Activated T-cell treated with anti-CD3 and anti-CD28 coated beads for 4 hours (primary cell): ENCODE data around the gene ZNF860.
"Not testable (repeated sequence)": the region's sequence is repeated elsewhere in the genome, so short reads cannot be mapped to it uniquely, and the experiment has no call there.

Experiments used
- DNase-seq: peaks from one replicate; pipeline ENCODE4 v3.0.0-alpha.2; 2020

The ZNF860 gene

DNA sequence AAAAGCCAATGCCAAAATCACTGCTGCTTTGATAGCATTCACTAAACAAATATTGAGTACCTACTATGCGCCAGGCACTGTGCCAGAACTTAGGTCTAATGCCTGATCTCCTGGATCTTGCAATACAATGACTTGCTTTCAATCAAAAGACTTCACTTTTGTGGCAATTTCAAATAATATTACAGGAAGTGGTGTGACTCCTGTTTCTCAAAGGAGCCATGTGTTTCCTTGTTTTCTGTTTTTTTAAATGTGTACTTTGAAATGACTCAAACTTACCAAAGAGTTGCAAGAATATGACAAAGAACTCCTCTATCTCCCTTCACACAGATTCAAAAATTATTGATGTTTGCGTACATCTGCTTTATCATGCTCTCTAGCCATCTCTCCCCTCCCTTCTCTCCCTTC is 18.7 kb upstream of the ZNF860 start:
- no peak for DNase-seq

DNA sequence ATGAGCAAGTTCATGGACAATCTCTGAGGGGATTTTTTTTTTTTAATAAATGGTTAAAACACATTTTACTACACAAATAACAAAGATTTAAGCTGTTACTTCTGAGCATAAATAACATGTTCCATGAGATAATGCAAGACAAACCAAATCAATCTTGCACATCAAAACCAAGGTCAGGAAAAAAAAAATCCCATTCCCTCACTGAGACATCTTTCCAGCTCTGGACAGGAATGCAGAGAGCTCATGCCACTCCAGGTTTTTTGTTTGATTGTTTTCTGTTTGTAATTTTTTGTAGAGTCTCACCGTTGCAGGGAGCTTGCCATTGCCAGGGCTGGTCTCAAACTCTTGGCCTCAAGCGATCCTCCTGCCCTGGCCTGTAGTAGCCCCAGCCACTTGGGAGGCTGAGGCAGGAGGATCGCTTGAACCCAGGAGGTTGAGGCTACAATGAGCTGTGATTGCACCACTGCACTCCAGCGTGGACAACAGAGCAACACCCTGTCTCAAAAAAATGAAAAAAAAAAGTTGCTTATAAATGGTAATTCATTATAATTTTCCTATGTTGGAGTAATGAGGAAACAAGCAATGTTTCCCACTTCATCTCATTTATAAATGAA is 14.5 kb upstream of the ZNF860 start:
- DNase-seq = no peak

DNA sequence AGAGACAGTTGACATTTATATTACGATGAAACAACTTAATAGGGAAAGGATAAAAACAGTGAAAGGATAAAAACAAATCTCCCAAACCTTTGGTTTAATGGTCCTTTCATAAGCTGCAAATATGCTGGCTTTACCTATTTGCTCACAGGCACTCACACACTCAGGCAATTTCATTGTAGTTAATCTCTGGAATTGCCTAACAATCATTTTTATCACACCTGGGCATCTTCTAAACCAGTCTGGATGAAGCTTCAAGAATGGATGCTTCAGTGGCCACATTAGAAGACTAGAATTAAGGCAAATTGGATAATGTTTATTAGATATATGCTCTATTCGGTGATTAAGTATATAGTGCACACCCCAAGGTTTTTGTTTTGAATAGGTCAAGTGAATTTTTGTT is 14.0 kb upstream of the ZNF860 start:
- DNase-seq = no peak

DNA sequence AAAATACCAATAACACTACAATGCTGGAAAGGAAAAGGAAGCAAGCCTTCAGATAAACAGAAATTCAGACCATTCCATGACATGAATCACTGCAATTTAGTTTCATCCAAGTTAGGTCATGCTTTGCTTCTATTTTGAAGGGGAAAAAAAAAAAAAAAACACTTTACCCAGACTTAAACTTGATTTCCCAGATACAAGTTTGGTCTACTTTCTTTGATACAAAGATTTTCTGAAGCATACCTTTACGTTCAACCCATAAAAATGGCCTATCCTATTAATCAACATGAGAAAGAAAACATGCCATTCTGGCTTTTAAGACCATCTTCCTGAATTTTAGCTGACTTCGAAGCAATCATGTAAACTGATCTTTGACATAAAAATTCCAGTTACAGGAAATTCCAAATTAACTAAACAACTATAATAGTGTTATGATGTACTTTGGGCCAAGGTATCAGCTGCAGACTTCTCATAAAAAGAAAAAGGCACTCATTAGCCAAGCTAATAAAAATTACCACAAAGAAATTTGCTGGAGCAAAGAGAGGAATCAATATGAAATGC is 13.1 kb upstream of the ZNF860 start:
- DNase-seq = no peak

DNA sequence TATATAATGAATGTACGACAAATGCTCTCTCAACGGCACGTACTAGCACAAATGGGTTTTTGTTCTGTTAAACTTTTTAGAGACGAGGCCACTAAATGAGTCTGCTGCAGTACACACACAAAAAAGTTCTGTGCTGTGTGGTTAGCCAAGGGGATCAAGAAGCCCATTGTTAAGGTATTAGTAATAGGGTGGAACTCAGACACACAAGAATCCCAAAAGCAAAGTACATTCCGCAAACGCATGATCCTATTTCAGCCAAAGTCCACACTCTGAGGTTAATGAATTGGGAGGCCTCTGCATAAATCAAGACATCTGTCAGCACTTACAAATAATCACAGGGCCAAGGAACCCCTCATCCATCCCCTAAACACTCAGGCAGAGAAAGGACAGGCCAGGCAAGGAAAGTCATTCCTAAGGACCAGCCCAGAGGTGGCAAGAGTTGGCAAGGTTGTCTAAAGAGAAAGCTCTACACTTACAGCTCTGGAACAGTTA is 12.6 kb upstream of the ZNF860 start:
- no peak for DNase-seq

DNA sequence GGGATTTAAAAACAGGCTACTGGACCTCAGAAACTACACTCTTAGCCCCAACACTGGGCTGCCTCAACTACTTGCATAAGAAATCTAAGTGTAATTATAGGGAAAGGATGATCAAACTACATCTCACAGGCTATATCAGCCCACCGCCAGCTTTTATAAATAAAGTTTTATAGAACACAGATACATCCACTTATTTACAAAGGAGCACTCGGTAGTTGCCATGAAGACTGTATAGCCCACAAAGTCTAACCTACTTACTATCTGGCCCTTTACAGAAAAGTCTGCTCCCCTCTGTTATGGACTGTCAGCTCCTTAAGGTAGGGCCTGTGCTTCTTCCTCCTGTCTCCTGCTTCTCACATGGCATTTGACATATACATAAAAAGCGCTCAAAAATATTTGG is 9.9 kb upstream of the ZNF860 start:
- no peak for DNase-seq

DNA sequence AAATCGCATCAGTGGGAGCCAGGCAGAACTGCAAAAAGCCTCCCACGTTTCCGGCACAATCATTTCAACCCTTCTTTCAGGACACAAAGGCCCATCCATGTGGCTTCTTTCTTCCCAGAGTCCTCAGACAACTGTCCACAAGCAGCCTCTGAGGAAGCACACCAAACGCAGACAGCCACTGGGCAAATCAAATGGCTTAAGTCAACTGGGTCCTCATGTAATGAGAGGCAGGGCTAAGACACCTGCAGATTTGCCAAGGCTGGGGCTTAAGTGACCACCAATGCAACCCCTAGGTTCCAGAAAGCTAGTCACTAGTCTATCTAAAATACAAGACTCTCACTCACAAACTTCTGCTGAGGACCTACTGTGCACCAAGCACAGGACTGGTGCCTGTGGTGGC is 8.5 kb upstream of the ZNF860 start:
- DNase-seq = no peak

DNA sequence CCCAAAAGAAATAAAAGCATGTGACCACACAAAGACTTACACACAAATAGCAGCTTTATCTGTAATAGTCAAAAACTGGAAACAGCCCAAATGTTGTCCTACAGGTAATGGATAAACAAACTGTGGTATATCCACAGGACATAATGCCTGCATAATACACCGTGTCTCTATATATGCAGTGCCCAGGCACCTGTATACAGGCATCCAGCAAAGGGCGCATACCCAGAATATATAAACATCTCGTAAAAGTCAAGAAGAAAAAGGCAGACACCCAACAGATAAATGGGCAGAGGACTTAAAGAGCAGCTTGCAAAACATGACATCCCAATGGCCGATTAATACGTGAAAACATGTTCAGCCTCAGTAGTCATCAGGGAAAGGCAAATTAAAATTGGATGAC is 7.7 kb upstream of the ZNF860 start:
- no peak for DNase-seq

DNA sequence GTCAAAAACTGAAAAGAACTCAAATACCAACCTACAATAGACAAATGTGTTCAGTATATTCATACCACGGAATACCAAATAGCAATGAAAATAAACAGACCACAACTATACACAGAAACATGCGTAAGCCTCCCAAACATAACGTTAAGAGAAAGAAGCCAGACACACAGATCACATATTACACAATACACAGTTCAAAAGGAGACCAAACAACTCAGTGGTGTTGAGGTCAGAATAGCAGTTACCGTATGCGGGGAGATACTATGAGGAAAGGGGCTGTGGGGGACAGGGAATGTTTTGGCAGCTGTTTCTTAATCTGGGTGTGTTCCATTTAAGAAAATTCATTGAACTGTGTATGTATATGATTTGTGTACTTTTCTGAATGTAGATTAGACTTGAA is 7.1 kb upstream of the ZNF860 start:
- DNase-seq = no peak

DNA sequence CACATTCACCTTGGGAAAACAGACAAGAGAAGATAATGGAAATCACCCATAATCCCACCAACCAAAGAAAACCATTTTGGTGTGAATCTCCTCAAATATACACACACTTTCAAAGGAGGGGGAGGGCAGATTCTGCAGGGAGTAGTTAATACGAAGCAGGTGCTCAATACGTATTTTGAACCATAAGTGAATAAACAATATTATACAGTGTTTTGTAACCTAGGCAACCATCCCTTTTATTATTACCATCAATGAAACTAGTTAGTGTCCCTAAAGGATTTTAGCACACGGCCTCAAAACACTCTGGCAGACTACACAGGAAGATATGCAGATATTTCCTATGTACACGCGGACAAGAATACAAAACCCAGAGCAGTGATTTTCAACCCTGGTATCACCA is 6.6 kb upstream of the ZNF860 start:
- DNase-seq = no peak

DNA sequence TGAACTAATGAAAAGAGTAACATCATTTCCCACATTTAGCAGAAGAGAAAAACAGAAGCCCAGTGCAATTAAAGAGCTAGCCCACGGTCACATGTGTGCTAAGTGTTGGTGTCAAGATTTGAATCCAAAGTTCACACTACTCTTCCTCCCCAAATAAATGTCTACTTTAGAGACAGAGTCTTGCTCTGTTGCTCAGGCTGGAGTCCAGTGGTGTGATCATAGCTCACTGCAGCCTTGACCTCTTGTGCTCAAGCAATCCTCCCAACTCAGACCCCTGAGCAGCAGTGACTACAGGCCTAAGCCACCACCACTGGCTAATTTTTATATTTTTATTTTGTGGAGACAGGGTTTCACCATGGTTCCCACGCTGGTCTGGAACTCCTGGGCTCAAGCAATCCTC is 5.2 kb upstream of the ZNF860 start:
- DNase-seq = no peak

DNA sequence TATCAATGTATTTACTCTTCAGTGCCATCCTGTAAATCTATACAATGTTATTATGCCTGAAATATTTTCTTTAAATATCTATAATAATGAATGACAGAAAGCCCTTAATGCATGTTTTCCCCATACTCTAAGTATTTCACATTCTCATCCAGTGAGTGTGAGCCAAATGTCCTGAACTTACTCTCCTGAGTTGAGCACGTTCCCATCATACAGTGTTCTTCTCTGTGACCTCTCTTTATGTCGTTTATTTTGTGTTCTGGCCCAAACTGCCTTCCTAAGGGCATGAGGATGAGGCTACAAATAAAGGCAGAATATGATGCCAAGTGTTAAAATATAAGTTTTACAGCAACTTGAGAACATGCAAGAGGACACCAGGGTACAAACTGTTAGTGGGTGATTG is 3.8 kb upstream of the ZNF860 start:
- no peak for DNase-seq

DNA sequence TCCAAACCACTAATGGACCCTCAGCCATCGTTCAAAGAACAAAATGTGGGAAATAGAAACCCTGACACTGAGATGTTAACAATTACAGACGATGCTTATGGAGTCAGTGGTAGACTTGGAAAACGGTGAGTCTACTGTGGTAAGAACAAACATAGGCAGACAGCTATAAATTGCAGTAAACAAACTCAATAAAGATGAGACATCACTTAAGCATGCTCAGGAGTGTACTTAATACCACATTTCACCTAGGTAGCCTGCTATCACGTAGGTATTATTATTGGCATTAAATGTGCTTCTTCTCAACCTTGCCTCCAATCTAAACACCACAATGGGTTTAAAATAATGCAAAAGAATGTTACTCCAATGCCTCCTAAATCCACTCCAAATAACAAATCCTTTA is 3.0 kb upstream of the ZNF860 start:
- DNase-seq = no peak

DNA sequence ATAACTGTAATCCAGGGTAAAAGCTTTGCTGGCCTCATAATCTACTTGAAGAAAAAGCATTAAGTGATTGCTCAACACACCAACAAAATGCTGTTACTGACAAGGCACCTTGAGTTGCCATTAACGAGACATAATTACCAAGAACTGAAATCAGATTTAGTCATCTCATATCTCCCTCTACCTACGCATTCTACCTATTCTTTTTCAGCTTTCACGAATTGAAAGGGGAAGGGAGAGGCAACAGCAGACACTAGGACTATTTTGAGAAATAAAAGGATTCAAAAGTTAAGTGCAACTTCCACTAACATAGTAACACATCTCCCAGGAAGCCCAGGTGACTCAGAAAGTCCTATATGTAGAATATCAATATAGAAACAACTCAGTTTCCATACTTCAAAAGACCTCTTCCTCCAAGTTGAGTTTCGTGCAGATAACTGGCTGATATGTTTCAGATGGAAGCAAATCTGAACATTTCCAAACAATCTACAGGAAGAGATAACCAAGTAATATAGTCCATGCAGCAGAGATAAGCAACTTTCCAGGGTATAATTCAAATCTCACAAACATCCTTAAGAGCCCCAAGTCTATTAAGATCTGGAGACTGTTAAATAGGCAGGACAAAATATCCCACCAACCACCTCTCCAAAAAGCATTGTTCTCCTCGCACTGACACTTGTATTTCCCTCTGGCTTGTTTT is 2.4 kb upstream of the ZNF860 start:
- DNase-seq = no peak

DNA sequence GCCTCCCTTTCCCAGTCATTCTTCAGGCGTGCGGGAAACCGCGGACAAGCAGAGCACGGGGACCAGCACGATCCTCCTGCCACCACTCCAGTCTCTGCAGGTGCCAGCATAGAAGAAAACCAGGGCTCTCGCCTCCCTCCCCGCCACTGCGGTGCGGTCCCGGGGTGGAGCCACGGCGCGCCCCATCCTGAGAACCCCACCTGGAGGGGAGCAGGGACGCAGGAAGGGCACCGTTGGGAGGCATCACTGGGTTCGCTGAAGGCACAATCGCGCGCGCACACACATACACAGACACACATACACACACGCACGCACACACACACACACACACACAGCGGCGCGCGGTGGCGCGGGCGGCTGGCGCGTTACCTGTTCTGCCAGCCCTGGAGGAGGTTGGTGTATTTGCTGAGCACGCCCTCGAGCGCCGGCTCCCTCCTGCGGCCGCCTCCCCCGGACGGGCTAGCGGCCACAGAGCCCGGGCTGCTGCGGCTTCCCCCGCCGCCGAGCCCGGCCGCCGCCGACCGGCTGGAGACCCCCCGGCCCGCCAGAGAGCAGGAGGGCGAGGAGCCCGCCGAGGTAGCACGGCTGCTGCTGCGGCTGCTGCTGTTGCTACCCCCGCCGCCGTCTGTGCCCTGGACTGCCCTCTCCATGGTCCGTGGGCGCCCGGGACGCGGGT is 882 bp upstream of the ZNF860 start:
- DNase-seq = peak; percentile 46

DNA sequence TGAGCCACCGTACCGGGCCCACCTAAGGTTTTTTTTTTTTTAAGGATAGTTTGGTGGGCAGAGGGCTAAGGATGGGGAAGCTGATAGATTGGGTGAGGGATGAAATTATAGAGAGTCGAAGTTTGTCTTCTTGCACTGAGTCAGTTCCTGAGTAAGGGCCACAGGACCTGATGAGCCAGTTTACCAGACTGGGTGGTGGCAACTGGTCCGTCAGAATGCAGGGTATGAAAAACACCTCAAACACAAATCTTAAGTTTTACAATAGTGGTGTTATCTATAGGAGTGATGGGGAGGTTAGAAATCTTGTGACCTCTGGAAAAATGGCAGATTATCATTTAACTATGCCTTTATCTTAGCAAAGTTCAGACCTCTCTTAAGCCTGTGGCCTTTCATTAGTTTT is 2.8 kb downstream of the ZNF860 start:
- no peak for DNase-seq

DNA sequence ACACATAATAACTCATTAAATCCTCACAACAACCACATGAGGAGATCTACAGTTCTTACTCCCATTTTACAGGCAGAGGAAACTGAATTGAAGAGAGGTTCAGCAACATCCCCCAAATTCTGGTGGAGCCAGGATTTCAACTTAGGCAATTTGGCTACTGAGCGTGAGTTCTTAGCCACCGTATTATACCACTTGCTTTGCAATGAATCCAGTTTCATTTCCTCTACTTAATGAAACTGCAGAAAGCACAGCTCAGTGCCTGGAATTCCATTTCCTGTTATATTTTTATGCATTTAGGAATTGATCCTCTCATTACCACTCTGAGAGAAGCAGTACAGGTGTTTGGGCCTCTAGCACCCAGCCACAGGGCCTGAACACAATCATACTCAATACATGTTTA is 4.3 kb downstream of the ZNF860 start:
- no peak for DNase-seq

DNA sequence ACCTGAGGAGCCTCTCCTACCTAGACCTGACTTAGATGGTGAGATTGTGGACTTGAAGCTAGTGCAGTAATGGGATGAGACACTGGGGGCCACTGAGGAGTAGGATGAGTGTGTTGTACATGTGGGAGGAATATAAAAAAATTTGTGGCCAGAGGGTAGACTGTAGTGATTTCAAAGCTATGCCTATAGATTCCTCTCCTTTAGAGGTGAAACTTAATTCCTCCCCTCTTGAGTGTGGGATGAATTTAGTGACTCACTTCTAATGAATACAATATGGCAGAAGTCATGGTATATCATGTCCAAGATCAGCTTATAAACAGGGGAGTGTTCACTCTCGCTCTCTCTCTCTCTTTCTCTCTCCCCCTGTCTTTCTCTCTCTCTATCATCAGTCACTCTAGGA is 6.7 kb downstream of the ZNF860 start:
- DNase-seq = no peak

DNA sequence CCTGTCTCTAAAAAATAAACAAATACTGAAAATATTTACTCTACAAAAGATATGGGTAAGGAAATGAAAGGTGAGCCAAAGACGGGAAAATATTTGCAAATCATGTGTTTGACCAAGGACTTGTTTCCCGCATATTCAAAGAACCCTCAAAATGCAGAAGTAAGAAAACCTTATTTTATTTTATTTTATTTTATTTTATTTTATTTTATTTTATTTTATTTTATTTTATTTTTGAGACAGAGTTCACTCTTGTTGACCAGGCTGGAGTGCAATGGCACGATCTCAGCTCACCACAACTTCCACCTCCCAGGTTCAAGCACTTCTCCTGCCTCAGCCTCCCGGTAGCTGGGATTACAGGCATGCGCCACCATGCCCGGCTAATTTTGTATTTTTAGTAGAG is 11.4 kb downstream of the ZNF860 start:
- not testable (repeated sequence) for DNase-seq

DNA sequence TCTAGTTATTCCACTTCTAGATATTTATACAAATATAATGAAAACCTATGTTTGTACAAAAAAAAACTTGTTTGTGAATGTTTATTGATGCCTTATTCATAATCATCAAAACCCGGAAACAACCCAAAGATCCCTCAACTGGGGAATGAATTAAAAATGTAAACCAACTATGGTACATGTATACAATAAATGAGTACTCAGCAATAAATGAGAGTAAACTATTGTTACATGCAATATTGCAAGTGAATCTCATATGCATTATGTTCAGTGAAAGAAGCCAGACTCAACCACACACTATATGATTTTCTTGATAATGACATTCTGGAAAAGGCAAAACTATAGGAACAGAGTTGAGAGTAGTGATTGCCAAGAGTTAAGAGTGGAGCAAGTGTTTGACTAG is 12.3 kb downstream of the ZNF860 start:
- DNase-seq = no peak

DNA sequence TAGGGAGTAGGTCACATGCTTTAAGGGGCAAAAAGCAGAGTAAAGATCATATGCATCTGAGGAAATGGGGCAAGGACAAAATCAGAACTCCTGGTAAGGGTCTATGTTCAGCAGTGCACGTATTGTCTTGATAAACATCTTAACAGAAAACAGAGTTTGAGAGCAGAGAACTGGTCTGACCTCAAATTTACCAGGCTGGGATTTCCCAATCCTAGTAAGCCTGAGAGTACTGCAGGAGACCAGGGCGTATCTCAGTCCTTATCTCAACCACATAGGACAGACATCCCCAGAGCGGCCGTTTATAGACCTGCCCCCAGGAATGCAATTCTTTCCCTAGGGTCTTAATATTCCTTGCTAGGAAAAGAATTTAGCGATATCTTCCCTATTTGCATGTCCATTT is 13.5 kb downstream of the ZNF860 start:
- not testable (repeated sequence) for DNase-seq

DNA sequence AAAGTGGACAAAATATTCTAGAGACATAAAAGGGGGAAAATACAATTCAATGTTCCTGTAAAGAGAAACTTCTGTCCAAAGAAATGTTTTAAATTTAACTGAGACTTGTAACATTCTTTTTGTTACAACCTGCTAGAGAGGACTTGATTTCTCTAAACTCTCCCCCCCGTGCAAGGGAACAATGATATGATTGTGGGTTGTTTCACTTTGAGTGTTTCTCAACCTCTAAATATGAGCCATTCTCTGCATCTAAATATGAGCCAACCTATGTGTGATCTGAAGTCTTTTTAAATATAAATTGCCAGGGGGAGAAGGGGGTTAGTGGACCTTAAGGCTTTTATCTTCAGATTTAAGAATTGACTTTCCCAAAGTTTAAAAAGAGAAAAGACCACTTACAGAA is 14.6 kb downstream of the ZNF860 start:
- DNase-seq = no peak

DNA sequence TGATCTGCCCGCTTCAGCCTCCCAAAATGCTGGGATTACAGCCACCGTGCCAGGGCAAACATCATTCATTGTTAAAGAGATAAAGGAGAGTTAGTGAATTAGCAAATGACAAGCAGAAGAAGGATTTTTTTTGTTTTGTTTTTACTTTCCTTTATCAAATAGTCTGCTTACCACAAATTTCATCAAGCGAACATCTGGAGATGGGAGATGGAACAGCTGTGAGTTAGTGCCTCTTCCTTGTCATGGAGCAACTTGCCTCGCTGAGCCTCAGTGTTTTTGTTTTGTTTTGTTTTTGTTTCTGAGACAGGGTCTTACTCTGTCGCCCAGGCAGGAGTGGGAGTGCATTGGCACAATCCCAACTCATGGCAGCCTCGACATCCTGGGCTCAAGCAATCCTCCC is 15.9 kb downstream of the ZNF860 start:
- DNase-seq = no peak

DNA sequence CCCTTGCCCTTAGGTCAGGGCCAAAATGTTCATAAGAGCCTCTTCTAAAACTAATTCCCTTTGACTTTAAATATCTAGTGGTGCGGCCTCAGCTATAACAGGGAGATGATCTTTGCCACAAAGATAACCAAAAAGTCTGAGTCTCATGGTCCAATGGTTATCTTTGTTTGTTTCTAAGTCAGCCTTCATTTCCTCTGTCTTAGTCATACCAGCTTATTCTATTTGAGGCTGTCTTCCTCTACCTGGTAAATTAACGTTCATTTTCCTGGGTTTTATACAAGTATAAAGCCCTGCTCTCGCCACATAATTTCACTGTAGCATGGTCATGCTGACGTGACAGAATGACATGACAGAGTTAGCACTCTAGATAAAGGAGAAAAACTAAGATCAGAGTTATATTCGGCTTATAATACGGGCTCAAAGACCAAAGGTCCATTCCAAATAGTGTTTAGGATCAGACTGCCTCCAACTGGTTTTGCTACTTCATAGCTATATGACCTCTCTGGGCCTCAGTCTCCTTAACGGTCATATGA is 18.4 kb downstream of the ZNF860 start:
- no peak for DNase-seq
